Upper lobe of right lung (tissue), 1 donor: ENCODE results near the gene FAM117B. TPM values are rescaled to one million over a fixed set of nuclear protein-coding genes. Genes with fewer than 3 reads are reported as not detected.

Experiments used
- total RNA-seq: library from RNA; stranded (reverse); fragmentation: NEBNext Ultra II Directional; extraction: Animal tissue kit (Norgen Biotek cat#: 25700); gene quantifications from one replicate; pipeline ENCODE4 v1.2.1, GENCODE V29; 2021
- donor health status: DM: no; HTN: yes; CAD: no; lungs with severe emphysema.

Gene FAM117B
- total RNA-seq, 1 donor from 2014 or later: 9.8 TPM

Other genes starting within 250 kb of the FAM117B start
- gene ICA1L, start 236.8 kb downstream of the FAM117B start, total RNA-seq: 2.3 TPM